Loucy (cell line): ENCODE results near the gene SPATA24.

Experiments
- H2AFZ ChIP-seq: fragments of 200-600 bp; sonication (generic); 2 replicates; pipeline ENCODE4 v1.6.0; 2016; ENCODE audit warnings: antibody characterized with exemption, mild to moderate bottlenecking, low read length, moderate library complexity
- H3F3A ChIP-seq: fragments of 200-600 bp; 2 replicates; pipeline ENCODE4 v1.6.0; 2016; ENCODE audit warnings: antibody characterized with exemption, low read depth, mild to moderate bottlenecking
- H3K27me3 ChIP-seq: fragments of 200-600 bp; sonication (generic); 2 replicates; pipeline ENCODE4 v1.6.1; 2014; ENCODE audit warnings: low read length, mild to moderate bottlenecking; ENCODE audit not compliant: insufficient read depth, poor library complexity, severe bottlenecking
- H3K36me3 ChIP-seq: fragments of 200-600 bp; sonication (generic); 2 replicates; pipeline ENCODE4 v1.6.1; 2016; ENCODE audit warnings: low read length; ENCODE audit not compliant: insufficient read depth
- H3K4me1 ChIP-seq: fragments of 200-600 bp; sonication (generic); 2 replicates; pipeline ENCODE4 v1.5.1; 2014; ENCODE audit warnings: low read length, mild to moderate bottlenecking; ENCODE audit not compliant: insufficient read depth, poor library complexity, severe bottlenecking
- H3K4me2 ChIP-seq: fragments of 200-600 bp; sonication (generic); 2 replicates; pipeline ENCODE4 v1.6.0; 2014; ENCODE audit warnings: antibody characterized with exemption, low read length, low read depth, mild to moderate bottlenecking; ENCODE audit not compliant: poor library complexity, severe bottlenecking
- H3K4me3 ChIP-seq: fragments of 200-600 bp; sonication (generic); 2 replicates; pipeline ENCODE4 v1.5.1; 2014; ENCODE audit warnings: low read length, mild to moderate bottlenecking, mixed read lengths; ENCODE audit not compliant: poor library complexity, severe bottlenecking
- H3K79me2 ChIP-seq: fragments of 200-600 bp; sonication (generic); 2 replicates; pipeline ENCODE4 v1.6.1; 2014; ENCODE audit warnings: low read length; ENCODE audit not compliant: insufficient read depth
- H3K9ac ChIP-seq: fragments of 200-600 bp; sonication (generic); 2 replicates; pipeline ENCODE4 v1.6.0; 2014; ENCODE audit warnings: mild to moderate bottlenecking, low read depth, low read length, moderate library complexity; ENCODE audit not compliant: poor library complexity, severe bottlenecking
- H3K9me2 ChIP-seq: fragments of 200-600 bp; sonication (generic); replicated peaks from 2 replicates; pipeline ENCODE4 v1.6.1; 2016; ENCODE audit warnings: low read depth, low read length, mixed read lengths
- H3K9me3 ChIP-seq: fragments of 200-600 bp; sonication (generic); 2 replicates; pipeline ENCODE4 v1.6.1; 2014; ENCODE audit warnings: mild to moderate bottlenecking, antibody characterized with exemption, low read length, low read depth; ENCODE audit not compliant: insufficient read depth
- H4K20me1 ChIP-seq: fragments of 200-600 bp; sonication (generic); 2 replicates; pipeline ENCODE4 v1.6.0; 2014; ENCODE audit warnings: antibody characterized with exemption, low read length, mild to moderate bottlenecking; ENCODE audit not compliant: insufficient read depth, poor library complexity, severe bottlenecking
- CTCF ChIP-seq: fragments of 200-600 bp; sonication (generic); conservative IDR thresholded peaks from 2 replicates; pipeline ENCODE4 v1.5.1; 2014; ENCODE audit warnings: mild to moderate bottlenecking, antibody characterized with exemption, low read length
- EZH2phosphoT487 ChIP-seq: fragments of 200-600 bp; IDR thresholded peaks from 2 replicates; pipeline ENCODE4 v1.6.1; 2018; ENCODE audit warnings: antibody characterized with exemption, mild to moderate bottlenecking, moderate library complexity, borderline replicate concordance

Gene SPATA24

GRCh38 chr5:139413963-139414362 lies 10.1 kb upstream of the SPATA24 start:
- Histone ChIP-seq H3F3A (no peaks in the 10 kb centered on the region), H2AFZ (no peak overlapping the region), H3K4me2 (no peak overlapping the region), H4K20me1 (no peaks in the 10 kb centered on the region), H3K9me3 (no peaks in the 10 kb centered on the region), H3K4me1 (peaks cover 35% of the 10 kb centered on the region), H3K4me3 (no peak overlapping the region), H3K36me3 (peaks cover 7% of the 10 kb centered on the region; the same call in 1 of the 2 replicates), H3K9me2 (no peaks in the 10 kb centered on the region), H3K9ac (no peak overlapping the region), H3K27me3 (no peaks in the 10 kb centered on the region), H3K79me2 (no peaks in the 10 kb centered on the region)
- no peak for TF ChIP-seq CTCF
- no peak for TF ChIP-seq EZH2phosphoT487

GRCh38 chr5:139413153-139413552 lies 9.3 kb upstream of the SPATA24 start:
- Histone ChIP-seq H3K4me1 (peaks cover 32% of the 10 kb centered on the region), H3K4me2 (no peak overlapping the region), H3K36me3 (no peaks in the 10 kb centered on the region; the same call in 1 of the 2 replicates), H3K27me3 (no peaks in the 10 kb centered on the region), H3K4me3 (no peak overlapping the region), H3K9me2 (no peaks in the 10 kb centered on the region), H3F3A (no peaks in the 10 kb centered on the region), H3K9ac (no peak overlapping the region), H2AFZ (no peak overlapping the region), H3K79me2 (no peaks in the 10 kb centered on the region), H4K20me1 (no peaks in the 10 kb centered on the region), H3K9me3 (no peaks in the 10 kb centered on the region)
- TF ChIP-seq EZH2phosphoT487 (no peak), CTCF (no peak)

DNA sequence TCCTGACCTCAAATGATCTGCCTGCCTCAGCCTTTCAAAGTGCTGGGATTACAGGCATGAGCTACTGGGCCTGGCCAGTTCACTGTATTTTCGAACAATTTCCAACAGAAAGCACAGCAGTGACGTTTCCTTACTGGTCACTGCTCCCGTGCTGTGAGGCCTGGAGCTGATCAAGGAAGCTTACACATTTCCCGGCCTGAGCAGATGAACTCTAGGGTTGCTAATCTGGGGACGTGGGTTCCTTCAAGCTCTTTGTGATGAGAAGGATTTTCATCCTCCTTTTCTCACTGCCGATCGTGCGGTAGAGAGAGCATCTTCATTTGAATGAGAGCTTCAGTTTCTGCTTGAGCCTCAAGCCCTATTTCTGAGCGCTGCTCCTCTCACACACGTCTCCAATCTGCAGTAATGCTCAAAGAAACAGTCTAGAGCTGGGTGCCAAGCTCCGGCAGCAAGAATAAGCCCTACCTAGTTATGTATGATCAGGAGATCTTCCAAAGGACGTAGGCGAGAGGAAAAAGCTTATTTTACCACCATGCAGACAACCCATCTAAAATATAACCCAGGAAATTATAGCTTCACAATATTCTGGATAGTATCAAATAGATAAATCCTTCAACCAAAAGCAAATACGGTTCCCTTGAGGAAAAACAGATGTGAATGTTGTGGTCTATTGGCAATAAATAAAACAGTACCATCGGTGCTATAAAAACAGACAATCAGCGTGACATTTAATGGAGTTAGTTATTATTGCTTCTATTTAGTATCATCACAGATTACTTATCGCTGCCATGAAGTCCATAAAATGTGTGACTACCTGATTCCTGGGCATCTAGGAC lies 7.3 kb upstream of the SPATA24 start:
- H4K20me1 ChIP-seq = no peaks in the 10 kb centered on the region
- H2AFZ ChIP-seq = no peak overlapping the region
- H3K4me2 ChIP-seq = no peak overlapping the region

More for the DNA sequence above, 7.3 kb upstream of the SPATA24 start:
- no peak for TF ChIP-seq CTCF
- TF ChIP-seq EZH2phosphoT487 = no peak
- Histone ChIP-seq H3K9me2 (no peaks in the 10 kb centered on the region), H3K79me2 (no peaks in the 10 kb centered on the region), H3K27me3 (no peaks in the 10 kb centered on the region), H3K9ac (no peak overlapping the region), H3K4me3 (no peak overlapping the region), H3K36me3 (no peaks in the 10 kb centered on the region), H3K9me3 (no peaks in the 10 kb centered on the region), H3F3A (no peaks in the 10 kb centered on the region), H3K4me1 (peaks cover 26% of the 10 kb centered on the region)
